GM21526 (cell line): ENCODE results near the gene ING4.

Source experiments
- ATAC-seq: cut with Tn5 transposase; IDR thresholded peaks from one replicate; pipeline ENCODE4 v1.9.1; 2021; ENCODE audit warnings: moderate library complexity; ENCODE audit not compliant: unreplicated experiment, low FRiP score

Gene ING4

DNA sequence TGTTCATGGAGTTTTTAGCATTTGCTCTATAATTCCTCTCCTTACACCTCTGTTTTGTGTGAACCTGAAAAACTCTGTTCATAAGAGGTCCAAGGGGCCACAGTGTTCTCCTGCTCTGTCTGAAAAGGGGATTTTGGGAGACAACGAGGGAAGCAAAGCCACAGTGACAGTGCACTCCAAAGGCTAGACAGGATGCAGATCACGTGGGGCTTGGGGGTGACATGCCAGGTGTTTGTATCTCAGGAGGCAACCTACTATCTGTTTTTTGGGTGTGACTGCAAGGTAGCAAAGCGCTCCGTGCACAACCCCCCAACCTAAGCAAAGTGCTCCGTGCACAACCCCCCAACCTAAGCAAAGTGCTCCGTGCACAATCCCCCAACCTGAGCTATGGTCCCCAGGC lies 50.7 kb downstream of the ING4 start:
- no peak for ATAC-seq

GRCh38 chr12:6608592-6609281 lies 54.2 kb downstream of the ING4 start:
- ATAC-seq: no peak

- no peak for ATAC-seq
These were observed 54.9 kb downstream of the ING4 start for GRCh38 chr12:6607751-6608591.

DNA sequence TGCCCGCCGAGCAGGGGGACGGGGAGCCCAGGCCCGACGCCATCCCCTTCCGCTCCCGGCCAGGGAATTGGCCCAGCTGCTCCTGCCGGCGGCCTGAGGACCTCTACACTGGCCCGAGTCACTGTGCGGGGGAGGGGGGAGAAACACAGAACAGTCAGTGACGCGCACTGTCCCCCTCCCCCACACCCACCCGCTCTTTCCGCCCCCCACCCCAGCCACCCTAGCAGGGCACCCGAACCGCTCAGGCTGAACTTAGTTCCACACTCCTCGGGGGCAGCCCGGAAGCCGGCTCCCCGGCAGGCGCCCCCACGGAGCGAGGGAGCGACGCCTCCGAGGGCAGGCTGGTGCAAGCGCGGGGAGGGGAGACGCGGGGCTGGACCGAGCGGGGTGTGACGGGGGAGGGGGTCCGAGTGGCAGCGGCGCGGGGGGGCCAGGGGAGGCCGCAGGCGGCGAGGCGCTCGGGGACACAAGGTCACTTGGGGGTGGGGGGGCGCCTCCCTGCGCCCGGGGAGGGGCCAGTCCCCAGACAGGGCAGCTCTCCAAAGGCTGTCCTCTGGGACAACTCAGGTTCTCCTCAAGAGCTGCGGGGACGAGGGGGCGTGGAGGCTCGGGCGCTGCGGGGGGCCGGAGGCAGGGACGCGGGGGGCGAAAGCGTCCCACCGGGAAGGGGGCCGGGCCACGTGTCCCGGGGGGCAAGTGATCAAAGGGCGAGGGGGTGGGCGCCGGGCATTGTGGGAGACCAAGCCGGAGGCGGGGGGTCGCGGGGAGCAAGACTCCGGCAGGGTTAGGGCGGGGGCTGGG lies 56.4 kb downstream of the ING4 start:
- ATAC-seq: no peak

- ATAC-seq: no peak
These were observed 57.2 kb downstream of the ING4 start for GRCh38 chr12:6605421-6606330.

DNA sequence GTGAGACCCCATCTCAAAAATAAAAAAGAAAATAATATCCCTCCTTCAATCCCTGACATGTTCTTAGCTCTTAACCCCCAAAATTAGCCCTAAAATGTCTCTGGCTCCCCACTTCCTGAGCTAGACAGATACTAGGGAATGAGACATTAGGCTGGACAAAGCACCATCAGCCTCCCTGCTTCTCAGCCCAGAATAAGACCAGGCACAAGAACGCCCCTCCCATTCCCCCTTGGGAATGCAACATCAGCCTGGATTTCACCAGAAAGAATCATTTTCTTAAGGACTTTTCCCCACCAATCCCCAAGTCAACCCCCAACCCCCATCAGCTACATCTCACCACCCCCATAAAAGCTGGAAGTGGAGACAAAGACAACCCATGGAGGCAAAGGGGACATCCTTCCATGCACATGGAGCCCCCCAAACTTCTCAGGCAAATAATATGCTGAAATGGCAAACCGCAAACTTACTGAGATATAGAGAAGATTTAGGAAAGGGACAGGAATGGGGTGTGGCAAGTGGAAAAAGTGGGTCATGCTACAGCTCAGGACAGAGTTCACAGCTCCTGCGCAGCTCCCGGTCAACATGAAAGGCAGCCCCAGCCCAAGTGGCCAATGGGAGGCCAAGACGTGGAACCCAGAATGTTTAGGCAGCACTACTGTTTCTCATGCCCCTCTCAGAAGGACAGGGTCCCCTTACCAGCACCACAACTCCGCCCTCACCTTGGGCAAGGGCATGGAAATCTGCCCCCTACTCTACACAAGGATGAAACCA lies 58.5 kb downstream of the ING4 start:
- no peak for ATAC-seq

GRCh38 chr12:6603095-6603567 lies 59.8 kb downstream of the ING4 start:
- no peak for ATAC-seq

DNA sequence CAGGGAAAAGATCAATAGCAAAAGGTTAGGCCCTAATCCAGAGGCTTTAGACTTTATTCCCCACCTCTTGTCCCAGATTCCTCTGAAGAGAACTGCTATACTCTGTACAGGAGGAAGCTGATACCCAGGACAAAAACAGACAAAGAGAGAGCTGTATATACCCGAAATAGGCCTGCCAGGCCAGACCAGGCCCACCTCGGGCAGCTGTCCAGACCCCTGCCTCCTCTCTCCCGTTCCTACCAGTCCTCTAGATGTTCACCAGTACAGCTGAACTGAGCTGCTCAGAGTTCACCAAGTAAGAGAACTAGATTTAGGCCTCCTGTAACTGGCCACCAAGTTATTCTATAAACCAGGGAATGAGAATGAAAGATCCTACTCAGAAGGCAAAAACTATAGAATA lies 60.4 kb downstream of the ING4 start:
- no peak for ATAC-seq
